ENCODE measurements around the gene TMEM37.

TMEM37 gene

GRCh38 chr2:119434664-119435063 lies 3.0 kb downstream of the TMEM37 start:
- no peak for DNase-seq

DNA sequence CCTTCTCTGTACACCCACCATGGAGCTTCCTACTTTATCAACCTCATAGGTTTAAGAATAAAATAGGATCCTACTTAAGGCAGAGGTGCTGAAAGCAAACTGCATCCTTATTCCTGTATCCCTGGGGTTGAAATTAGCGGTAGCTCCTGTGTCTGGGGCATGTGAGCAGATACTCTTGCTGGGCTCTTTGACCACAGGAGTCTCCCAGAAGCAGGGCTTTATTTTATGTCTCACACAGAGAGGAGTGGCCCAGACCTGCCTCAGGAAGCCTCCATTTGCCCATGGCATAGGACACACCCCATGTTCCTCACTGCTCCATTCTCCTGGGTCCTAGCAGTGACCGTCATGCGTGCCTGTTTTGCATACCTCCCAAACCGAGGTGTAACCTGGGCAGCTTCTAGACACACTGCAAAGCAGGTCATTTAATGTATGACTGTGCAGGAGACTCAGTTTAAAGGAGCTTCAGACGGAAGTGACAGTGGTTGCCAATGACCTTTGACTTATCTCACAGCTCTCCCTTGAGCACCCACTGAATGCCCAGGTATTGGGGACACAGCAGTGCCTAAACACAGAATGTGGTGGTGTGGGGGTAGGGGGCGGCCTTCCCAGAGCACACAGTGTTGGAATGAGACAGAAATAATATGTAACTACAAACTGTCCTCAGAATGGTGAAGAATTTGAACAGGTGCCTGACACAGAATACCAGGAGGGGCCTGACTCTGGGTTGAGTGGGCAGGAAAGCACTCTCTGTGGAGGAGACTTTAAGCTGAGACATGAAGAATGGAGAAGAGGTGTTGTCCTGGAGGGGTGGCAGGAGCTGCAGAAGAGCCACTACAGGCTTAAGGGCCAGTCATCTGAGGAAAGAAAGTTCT lies 3.7 kb downstream of the TMEM37 start:
- DNase-seq, result no peak

GRCh38 chr2:119435953-119436297 lies 4.3 kb downstream of the TMEM37 start:
- no peak for DNase-seq

GRCh38 chr2:119436993-119437772 lies 5.5 kb downstream of the TMEM37 start:
- no peak for DNase-seq

- DNase-seq, result no peak
These were observed 6.5 kb downstream of the TMEM37 start for GRCh38 chr2:119438128-119438656.

DNA sequence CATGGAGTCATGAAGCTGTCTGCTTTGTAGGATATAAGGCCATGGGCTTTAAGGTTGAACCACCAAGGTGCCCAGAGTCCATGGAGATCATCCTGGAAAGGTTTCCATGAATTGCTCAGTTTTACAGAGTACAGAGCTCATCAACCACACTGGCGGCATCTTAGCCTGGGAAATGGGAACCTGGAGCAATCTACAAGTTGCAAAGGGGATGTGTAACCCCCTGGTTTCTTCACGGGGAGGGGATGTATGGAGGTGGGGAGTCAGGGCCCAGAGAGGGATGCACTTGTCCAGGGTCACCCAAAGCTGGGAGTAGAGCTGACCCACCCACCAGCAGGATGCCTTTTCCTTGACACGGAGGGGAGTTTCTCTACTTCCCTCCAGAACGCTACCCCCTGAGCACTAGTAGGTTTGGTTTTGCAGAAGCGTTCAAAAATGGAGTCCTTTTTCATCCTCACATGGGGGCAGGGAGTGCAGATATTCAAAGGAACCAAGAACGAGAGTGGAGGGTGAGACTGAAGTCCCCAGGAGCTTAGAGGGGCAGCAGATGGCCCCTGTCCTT lies 7.2 kb downstream of the TMEM37 start:
- no peak for DNase-seq

- DNase-seq, result no peak
These were observed 8.2 kb downstream of the TMEM37 start for GRCh38 chr2:119439574-119440500.

GRCh38 chr2:119440501-119440870 lies 8.8 kb downstream of the TMEM37 start:
- no peak for DNase-seq

DNA sequence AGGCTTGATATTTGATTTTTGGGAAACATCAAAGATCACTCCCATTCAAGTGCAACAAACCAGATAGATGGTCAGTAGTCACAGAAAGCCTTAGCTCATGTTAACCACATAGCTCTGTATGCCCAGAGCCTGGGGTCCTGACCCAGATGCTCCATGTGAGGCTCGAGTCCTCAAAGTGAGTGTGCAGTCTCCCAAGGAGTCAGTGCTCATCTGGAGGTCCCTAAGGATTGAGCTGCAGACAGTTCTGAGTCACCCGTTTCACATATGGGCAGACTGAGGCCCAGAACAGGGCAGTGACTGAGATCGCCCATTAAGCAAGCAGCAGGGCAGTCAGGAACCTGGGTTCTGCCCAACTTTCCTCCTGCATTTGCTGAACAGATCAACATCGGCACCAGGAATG lies 9.2 kb downstream of the TMEM37 start:
- no peak for DNase-seq

GRCh38 chr2:119441376-119442225 lies 9.9 kb downstream of the TMEM37 start:
- DNase-seq, result no peak

GRCh38 chr2:119442226-119442619 lies 10.6 kb downstream of the TMEM37 start:
- no peak for DNase-seq

DNA sequence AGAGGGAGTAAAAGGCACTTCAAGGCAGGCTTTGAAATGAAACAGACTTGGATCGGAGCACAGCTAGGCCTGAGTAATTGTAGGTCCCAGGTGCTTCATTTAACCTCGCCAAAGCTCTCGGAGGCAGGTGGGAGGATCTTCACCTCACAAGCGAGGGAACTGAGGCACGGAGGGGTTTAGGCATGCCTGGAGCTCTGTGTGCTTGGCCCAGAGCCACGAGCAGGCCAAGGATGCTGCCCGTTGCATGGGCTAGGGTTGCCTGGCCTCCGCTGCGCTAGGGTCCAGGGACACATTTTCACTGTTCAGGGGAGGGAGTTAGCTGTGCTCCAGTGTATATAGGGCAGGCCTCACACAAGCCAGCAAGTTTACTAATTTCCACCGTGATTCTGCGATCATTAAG lies 11.2 kb downstream of the TMEM37 start:
- no peak for DNase-seq

- no peak for DNase-seq
These were observed 14.4 kb downstream of the TMEM37 start for GRCh38 chr2:119446037-119446436.

GRCh38 chr2:119448427-119449141 lies 16.9 kb downstream of the TMEM37 start:
- DNase-seq, result no peak

DNA sequence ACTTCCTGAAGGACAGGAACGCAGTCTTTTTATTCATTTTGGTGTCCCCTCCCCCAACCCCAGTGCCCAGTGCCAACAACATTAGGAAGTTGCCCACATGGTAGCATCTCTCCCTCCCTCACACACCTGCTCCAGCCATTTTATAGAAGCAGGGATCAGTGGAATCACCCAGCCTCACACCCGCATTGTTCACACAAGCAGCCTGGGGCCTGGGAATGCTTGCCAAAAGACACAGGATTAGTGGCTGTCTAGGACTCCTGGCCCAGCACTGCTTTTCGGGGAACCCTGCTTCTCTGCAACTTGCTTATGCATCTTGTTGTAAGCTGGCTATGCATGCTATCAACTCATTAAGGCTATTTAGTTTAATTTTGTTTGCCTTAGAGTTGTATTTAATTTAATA lies 17.9 kb downstream of the TMEM37 start:
- peak; percentile 19 for DNase-seq

DNA sequence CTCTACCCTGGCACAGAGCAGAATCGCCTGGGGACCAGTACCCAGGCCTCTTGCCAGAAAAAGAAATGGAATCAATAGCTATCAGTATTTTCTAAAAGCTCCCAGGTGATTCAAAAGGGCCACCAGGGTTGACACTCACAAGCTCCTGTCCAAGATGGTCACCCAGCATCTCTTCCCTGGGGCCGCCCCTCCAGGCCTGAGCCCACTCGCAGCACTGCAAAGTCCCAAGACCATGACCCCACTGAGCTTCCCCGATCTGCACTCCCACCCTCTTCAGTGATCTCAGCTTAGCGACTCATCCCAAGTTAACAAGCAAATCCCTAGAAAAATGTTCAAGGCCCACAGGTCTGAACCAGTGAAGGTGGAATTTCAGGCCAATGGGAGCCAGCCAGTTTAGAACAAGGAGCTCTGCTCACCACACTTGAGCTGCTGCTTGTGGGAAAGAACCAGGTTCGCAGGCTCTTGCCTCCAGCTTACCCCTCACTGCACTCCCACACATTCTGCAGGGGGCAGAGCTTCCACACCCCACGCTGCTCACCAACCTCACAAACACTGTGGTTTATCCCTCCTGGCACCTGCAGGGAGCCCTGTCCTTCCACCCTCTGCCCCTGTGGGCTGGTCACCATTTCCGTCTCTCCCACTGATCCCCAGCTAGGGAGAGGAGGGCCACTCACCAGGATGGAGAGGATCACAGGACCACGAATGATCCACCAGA lies 19.8 kb downstream of the TMEM37 start:
- no peak for DNase-seq

DNA sequence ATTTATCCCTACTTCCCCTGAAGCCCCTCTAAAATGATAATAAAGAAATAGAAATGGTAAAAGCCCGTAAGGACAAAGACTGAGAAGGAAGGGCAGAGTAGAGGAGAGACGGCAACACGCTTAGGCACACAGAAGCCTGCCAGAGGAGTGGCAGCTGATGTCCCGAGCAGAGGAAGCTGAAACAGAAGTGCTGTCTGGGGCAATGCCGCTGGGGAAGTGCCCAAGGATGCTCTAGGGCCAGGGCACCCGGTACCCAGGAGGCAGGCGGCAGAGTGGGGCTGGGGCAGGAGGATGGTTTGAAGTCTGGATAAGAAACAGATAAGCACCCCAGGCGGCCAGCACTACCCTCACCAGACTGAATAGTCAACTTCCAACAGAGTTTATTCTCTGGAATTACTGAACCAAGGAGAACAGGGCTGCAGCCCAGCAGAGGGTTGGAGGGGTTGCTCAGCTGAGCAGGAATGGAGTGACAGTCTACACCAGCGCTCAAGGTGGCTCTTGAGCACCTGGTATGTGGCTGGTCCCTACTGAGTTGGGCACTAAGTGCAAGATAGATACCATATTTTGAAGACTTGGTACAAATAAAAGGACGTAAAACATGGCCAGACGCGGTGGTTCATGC lies 22.4 kb downstream of the TMEM37 start:
- DNase-seq, result no peak

DNA sequence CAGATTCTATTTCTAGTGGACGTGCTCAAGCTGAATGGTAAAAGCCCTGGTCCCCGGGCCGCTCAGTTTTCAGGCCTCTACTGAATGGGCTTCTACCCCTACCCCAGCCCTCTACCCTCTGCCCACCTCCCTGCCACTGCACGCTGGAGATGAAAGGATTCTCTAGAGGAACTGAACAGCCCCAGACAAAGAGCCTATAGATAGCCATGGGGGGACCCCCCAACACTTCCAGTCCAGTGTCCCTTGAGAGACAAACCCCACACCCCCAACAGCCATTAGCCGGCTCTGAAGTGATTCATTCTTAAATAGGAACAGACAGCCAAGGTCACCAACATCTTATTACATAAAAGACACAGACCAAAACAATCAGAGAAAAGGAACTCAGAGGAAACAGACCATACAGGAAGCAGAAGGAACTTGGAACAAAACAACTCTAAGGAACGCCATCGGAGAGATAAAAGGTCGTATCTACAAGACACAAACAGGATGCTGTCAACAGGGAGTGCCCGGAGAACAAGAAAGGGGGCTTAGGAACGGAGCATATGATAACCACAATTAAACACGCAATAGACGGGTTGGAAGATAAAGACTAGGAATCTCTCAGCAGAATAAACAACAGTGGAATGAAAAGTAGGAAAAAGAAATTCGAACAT lies 23.5 kb downstream of the TMEM37 start:
- DNase-seq, result no peak

DNA sequence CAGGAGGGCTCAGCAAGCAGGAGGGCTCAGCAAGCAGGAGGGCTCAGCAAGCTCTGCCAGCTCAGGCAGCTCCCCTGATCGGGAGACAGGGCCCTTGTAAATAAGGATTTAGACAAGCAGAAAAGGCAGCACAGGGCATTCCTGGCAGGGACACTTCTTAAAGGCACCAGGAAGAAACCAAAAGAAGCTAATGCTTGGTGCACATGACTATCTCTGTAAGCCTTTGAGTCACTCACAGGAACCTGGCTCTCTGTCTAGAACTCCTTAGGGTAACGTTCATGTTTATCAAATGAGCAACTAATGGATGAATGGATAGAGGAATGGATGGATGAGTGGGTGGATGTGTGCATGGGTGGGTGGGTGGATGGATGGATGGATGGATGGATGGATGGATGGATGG lies 28.4 kb downstream of the TMEM37 start:
- no peak for DNase-seq
